Heart right ventricle (tissue), 16 donors: Measurements from ENCODE around the gene SLC25A36. TPM values are rescaled to one million over a fixed set of nuclear protein-coding genes. Genes with fewer than 3 reads are reported as not detected.

Experiments used
- ATAC-seq, 8 donors: fragments of 200-7000 bp; cut with Tn5 transposase; one replicate each; pipeline ENCODE4 v1.9.1; 2020; ENCODE audit warnings: mild to moderate bottlenecking in 8 of 8, moderate library complexity in 8 of 8, moderate number of reproducible peaks in 1 of 8
- DNase-seq, 2 donors: peaks; one replicate each; pipeline ENCODE4 v3.0.0-alpha.2; 2020
- H3K27ac ChIP-seq, 10 donors: fragments of 200-600 bp; sonication (generic) in 2 of 10; one replicate each; pipeline versions ENCODE4 v1.5.0 to v1.8.0; 2020 to 2022; ENCODE audit warnings: mild to moderate bottlenecking in 3 of 10
- H3K27me3 ChIP-seq, 7 donors: fragments of 200-600 bp; one replicate each; pipeline ENCODE4 v1.8.0; 2021 to 2022; ENCODE audit warnings: mild to moderate bottlenecking in 2 of 7
- H3K36me3 ChIP-seq, 9 donors: fragments of 200-600 bp; sonication (generic) in 1 of 9; one replicate each; pipeline versions ENCODE4 v1.5.0 to v1.8.0; 2020 to 2022; ENCODE audit warnings: mild to moderate bottlenecking in 2 of 9
- H3K4me1 ChIP-seq, 9 donors: fragments of 200-600 bp; sonication (generic) in 1 of 9; one replicate each; pipeline versions ENCODE4 v1.5.0 to v1.8.0; 2020 to 2022; ENCODE audit warnings: mild to moderate bottlenecking in 4 of 9
- H3K4me3 ChIP-seq, 10 donors: fragments of 200-600 bp; sonication (generic) in 2 of 10; one replicate each; pipeline versions ENCODE4 v1.5.0 to v1.8.0; 2020 to 2022; ENCODE audit warnings: mild to moderate bottlenecking in 7 of 10, moderate library complexity in 2 of 10
- H3K9me3 ChIP-seq, 11 donors: fragments of 200-600 bp in 10 of 11; sonication (generic) in 2 of 11; one replicate each; pipeline versions ENCODE4 v1.5.0 to v1.8.0; 2013 to 2022; ENCODE audit warnings: mild to moderate bottlenecking in 2 of 11, control low read depth in 1 of 11, moderate library complexity in 1 of 11
- WGBS, 2 donors: extraction: QIAGEN DNeasy Blood & Tissue Kit; methylation state at CpG; one replicate each; pipeline ENCODE4 v1.1.7; 2013; ENCODE audit warnings: inconsistent platforms in 1 of 2; 5-methylcytosine and 5-hydroxymethylcytosine counted together
- intact Hi-C, 10 donors: fragments of 100-400 bp; cut with DNase I; formaldehyde crosslinking; loops; one replicate each; pipeline versions ENCODE4 v1.11.1 to v1.14.2; 2022
- polyA plus RNA-seq, 2 donors: library from polyadenylated mRNA; stranded (reverse); fragments of 200-250 nt; gene quantifications; one replicate each; pipeline ENCODE4 v1.2.3, GENCODE V29; 2013
- total RNA-seq, 10 donors: library from RNA; stranded (reverse); fragmentation: NEBNext Ultra II Directional in 3 of 10; extraction: Animal tissue kit (Norgen Biotek cat#: 25700) in 3 of 10; gene quantifications; one replicate each; pipeline versions ENCODE4 v1.2.1 to v1.2.4, GENCODE V29; 2021 to 2023
- TF ChIP-seq, protein P1 (sequence below), 9 donors: fragments of 200-600 bp; sonication (generic) in 2 of 9; IDR thresholded peaks; one replicate each; pipeline versions ENCODE4 v1.5.0 to v1.8.0; 2021 to 2022; ENCODE audit warnings: antibody characterized with exemption in 9 of 9, mild to moderate bottlenecking in 5 of 9, moderate library complexity in 1 of 9
- donor health status: Arrhythmogenic right ventricular cardiomyopathy.
- donor health status: ischemic (EF 13 %, LVEDD 7.1; RV severe dilation, severe dysfunction).
- donor health status: healthy with polysubstance abuse.
- donor health status: DM: no; HTN: yes; CAD: no.
- donor health status: DM: no; HTN: no; CAD: no.
- donor health status: ischemic (EF 25% LVEDD 6.9; RV normal size, moderate dysfunction).
- donor health status: ischemic (EF 25% LVEDD 5.7; RV mildly dilated, moderate dysfunction).
- donor health status: healthy.
- donor health status: DM: yes; HTN: yes; CAD: no.
- donor health status: Ischemic cardiomyopathy.
- donor health status: ischemic (EF 35%, LVEDD 5.7; RV mildly dilated, moderate dysfunction).
- donor health status: nonischemic (EF 11% LVEDD 7.7; RV severe dilation, severe dysfunction).
- donor health status: DM: yes; HTN: yes; CAD: no.
- donor health status: PGD.
- donor health status: ischemic (EF 29% LVEDD 5.4; RV normal size, mild dysfunction).
- donor health status: nonischemic (EF 23%, LVEDD 6.1; RV moderate dilation, normal function).

The SLC25A36 gene
- total and polyA plus RNA-seq, 12 donors, result 20.4 to 99.1 (median 59.2) TPM

DNA sequence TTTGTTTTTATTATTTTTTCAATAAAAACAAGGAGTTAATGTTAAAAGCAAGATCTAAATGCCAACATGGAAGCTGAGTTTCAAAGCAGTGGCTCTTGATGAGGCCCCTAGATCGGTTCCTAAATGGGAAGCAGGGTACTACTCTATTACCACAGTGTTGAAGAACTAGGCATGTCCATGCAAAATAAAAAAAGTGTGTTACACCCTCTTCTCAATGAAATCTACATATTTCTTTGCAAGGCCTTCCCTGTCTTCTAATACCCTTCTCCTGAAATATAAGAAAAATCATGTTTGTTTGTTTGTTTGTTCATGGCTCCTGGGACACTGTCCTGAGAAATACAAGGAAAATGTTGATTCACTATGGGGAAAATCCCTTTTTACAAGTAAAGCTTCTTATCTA lies 12.2 kb upstream of the SLC25A36 start:
- 81 to 91% methylated on average over 1 of the region's 1 CpG for WGBS, 2 donors
- H3K9me3 ChIP-seq, result no peaks in the 10 kb centered on the region
- no peaks in the 10 kb centered on the region for H3K36me3 ChIP-seq
- ATAC-seq (no peak), DNase-seq (no peak)
- H3K27ac ChIP-seq, result no peak overlapping the region
- H3K4me3 ChIP-seq, result no peak overlapping the region
- TF ChIP-seq, protein P1, sequence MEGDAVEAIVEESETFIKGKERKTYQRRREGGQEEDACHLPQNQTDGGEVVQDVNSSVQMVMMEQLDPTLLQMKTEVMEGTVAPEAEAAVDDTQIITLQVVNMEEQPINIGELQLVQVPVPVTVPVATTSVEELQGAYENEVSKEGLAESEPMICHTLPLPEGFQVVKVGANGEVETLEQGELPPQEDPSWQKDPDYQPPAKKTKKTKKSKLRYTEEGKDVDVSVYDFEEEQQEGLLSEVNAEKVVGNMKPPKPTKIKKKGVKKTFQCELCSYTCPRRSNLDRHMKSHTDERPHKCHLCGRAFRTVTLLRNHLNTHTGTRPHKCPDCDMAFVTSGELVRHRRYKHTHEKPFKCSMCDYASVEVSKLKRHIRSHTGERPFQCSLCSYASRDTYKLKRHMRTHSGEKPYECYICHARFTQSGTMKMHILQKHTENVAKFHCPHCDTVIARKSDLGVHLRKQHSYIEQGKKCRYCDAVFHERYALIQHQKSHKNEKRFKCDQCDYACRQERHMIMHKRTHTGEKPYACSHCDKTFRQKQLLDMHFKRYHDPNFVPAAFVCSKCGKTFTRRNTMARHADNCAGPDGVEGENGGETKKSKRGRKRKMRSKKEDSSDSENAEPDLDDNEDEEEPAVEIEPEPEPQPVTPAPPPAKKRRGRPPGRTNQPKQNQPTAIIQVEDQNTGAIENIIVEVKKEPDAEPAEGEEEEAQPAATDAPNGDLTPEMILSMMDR (IDR thresholded peaks at IDR 0.05), result no peak
- H3K27me3 ChIP-seq, result peaks cover 0 to 11% (median 0%) of the 10 kb centered on the region in 7 donors
- H3K4me1 ChIP-seq, result peaks cover 0 to 12% (median 0%) of the 10 kb centered on the region in 9 donors
- intact Hi-C loops, result no loop called here

DNA sequence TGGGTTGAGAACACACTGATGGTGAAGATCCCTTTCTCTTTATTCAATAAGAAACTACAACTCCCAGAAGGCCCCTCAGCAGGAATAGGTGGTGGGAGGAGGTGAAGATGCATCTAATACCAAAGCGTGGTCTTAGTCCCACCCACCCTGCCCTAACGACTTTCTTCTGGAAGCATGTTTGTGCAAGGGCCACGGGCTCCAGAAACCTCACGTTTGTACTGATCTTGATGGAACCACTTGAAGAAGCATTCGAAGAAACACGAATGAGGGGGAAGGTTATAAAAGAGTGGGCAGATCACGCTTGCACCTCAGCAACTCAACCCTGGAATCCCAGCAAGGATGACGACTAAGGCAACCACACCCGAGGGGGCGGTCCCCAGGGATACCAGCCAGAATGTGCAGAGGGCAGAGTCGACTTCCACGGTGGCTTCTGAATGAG lies 10.6 kb upstream of the SLC25A36 start:
- Histone ChIP-seq H3K4me1 (peaks cover 0 to 6% (median 0%) of the 10 kb centered on the region in 9 donors), H3K36me3 (no peaks in the 10 kb centered on the region), H3K4me3 (no peak overlapping the region), H3K27me3 (peaks cover 0 to 11% (median 0%) of the 10 kb centered on the region in 7 donors), H3K9me3 (peaks cover 0 to 3% (median 0%) of the 10 kb centered on the region in 11 donors), H3K27ac (no peak overlapping the region)
- WGBS, 2 donors, result 10 to 16% methylated on average over 12 of the region's 12 CpGs
- ATAC-seq (no peak), DNase-seq (no peak)
- TF ChIP-seq, protein P1 (IDR thresholded peaks at IDR 0.05), result no peak
- intact Hi-C loops, result no loop called here

DNA sequence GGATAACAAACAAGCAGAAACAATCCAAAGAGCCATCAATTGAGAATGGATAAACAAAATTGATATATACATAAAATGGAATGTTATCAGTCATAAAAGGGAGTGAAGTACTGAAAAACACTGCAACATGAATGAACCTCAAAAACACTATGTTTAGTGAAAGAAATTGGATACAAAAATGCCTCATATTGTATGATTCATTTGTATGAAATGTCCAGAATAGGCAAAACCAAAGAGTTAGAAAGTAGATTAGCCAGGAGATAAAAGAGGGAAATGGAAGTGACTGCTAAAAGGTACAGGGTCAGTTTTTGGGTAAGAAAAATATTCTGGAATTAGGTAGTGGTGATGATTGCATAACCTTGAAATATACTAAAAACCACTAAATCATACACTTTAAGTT lies 9.8 kb upstream of the SLC25A36 start:
- TF ChIP-seq, protein P1 (IDR thresholded peaks at IDR 0.05), result no peak
- H3K27me3 ChIP-seq, result peaks cover 0 to 11% (median 0%) of the 10 kb centered on the region in 7 donors
- H3K4me3 ChIP-seq, result no peak overlapping the region
- intact Hi-C loops, result no loop called here
- ATAC-seq (no peak), DNase-seq (no peak)
- H3K4me1 ChIP-seq, result peaks cover 0 to 6% (median 0%) of the 10 kb centered on the region in 9 donors
- no peak overlapping the region for H3K27ac ChIP-seq
- H3K36me3 ChIP-seq, result no peaks in the 10 kb centered on the region
- H3K9me3 ChIP-seq, result peaks cover 0 to 9% (median 0%) of the 10 kb centered on the region in 11 donors

DNA sequence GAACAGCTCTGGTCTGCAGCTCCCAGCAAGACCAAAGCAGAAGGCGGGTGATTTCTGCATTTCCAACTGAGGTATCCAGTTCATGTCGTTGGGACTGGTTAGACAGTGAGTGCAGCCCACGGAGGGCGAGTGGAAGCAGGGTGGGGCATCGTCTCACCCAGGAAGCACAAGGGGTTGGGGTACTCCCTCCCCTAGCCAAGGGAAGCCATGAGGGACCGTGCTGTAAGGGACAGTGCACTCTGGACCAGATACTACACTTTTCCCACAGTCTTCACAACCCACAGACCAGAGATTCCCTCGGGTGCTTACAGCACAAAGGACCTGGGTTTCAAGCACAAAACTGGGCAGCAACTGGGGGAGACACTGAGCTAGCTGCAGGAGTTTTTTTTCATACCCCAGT lies 8.5 kb upstream of the SLC25A36 start:
- Histone ChIP-seq H3K9me3 (peaks cover 0 to 9% (median 0%) of the 10 kb centered on the region in 11 donors), H3K27me3 (peaks cover 0 to 11% (median 0%) of the 10 kb centered on the region in 7 donors), H3K4me3 (no peak overlapping the region), H3K4me1 (peaks cover 0 to 5% (median 0%) of the 10 kb centered on the region in 9 donors), H3K36me3 (no peaks in the 10 kb centered on the region), H3K27ac (no peak overlapping the region)
- intact Hi-C loops, result no loop called here
- 77 to 86% methylated on average over 7 of the region's 7 CpGs for WGBS, 2 donors
- no peak for ATAC-seq
- DNase-seq, result no peak
- TF ChIP-seq, protein P1 (IDR thresholded peaks at IDR 0.05), result no peak
